Panc1 (cell line): ENCODE results near the gene C1orf159. TPM values are rescaled to one million over a fixed set of nuclear protein-coding genes. Genes with fewer than 3 reads are reported as not detected.

Experiments
- ATAC-seq: fragments of 200-7000 bp; cut with Tn5 transposase; 2 replicates; pipeline ENCODE4 v1.9.1; 2020; ENCODE audit warnings: mild to moderate bottlenecking, moderate library complexity
- BruUV-seq: library from RNA; stranded (reverse); fragments of 400-500 nt; replicated peaks from 2 replicates; lab custom pipeline; 2021; lab: Mats Ljungman, UMichigan
- CTCF ChIA-PET: fragments of 300-600 bp; sonication (Branson Sonifier 250); formaldehyde crosslinking; loops from one replicate; lab custom pipeline; 2022; ENCODE audit warnings: antibody characterized with exemption; lab: Charles Lee
- POLR2A ChIA-PET: fragments of 300-600 bp; sonication (Branson Sonifier 250); formaldehyde crosslinking; loops from one replicate; lab custom pipeline; 2022; ENCODE audit warnings: antibody characterized with exemption; lab: Charles Lee
- DNase-seq: peaks from one replicate; pipeline ENCODE4 v3.0.0-alpha.2; 2010; ENCODE audit warnings: low read depth, low spot score
- H3K27ac ChIP-seq: 2 replicates; pipeline ENCODE4 v1.5.1; 2011; ENCODE audit warnings: mild to moderate bottlenecking, low read length, inconsistent platforms
- H3K27me3 ChIP-seq: fragments of 200-500 bp; sonication (Bioruptor generic); 2 replicates; pipeline ENCODE4 v1.6.0; 2014; ENCODE audit warnings: low read length, inconsistent platforms; ENCODE audit not compliant: control insufficient read depth, insufficient read depth
- H3K36me3 ChIP-seq: fragments of 200-500 bp; sonication (Bioruptor generic); 2 replicates; pipeline ENCODE4 v1.5.1; 2014; ENCODE audit warnings: inconsistent platforms, mild to moderate bottlenecking, low read length, moderate library complexity; ENCODE audit not compliant: control insufficient read depth, insufficient read depth
- H3K4me1 ChIP-seq: 2 replicates; pipeline ENCODE4 v1.5.1; 2011; ENCODE audit warnings: inconsistent platforms, mild to moderate bottlenecking, low read length, moderate library complexity; ENCODE audit not compliant: control insufficient read depth, insufficient read depth
- H3K4me3 ChIP-seq, 2 experiments: 2 replicates each; pipeline ENCODE4 v1.5.1; 2011 to 2012; ENCODE audit warnings: low read depth in 2 of 2, low read length in 2 of 2, mild to moderate bottlenecking in 2 of 2, inconsistent platforms in 1 of 2, moderate library complexity in 1 of 2
- H3K9me3 ChIP-seq: fragments of 200-500 bp; sonication (Bioruptor generic); 2 replicates; pipeline ENCODE4 v1.5.1; 2014; ENCODE audit warnings: low read depth, mild to moderate bottlenecking, inconsistent platforms, low read length, moderate library complexity; ENCODE audit not compliant: control insufficient read depth, insufficient read depth
- POLR2AphosphoS5 ChIP-seq: IDR thresholded peaks from 2 replicates; pipeline ENCODE4 v1.6.1; 2012; ENCODE audit warnings: mild to moderate bottlenecking, low read depth, low read length, moderate library complexity
- SIN3A ChIP-seq: IDR thresholded peaks from 2 replicates; pipeline ENCODE4 v1.6.1; 2012; ENCODE audit warnings: low read depth, mild to moderate bottlenecking, low read length, moderate library complexity, borderline replicate concordance; ENCODE audit not compliant: insufficient read depth
- TCF7L2 ChIP-seq: IDR thresholded peaks from 2 replicates; pipeline ENCODE4 v1.6.1; 2011; ENCODE audit warnings: mild to moderate bottlenecking, low read depth, low read length, inconsistent platforms
- in situ Hi-C: cut with HindIII; loops from 2 replicates; pipeline ENCODE4 v1.10.0; 2016; ENCODE audit warnings: low sequenced_read_pairs, low pct_unique_long_range_greater_than_20kb
- intact Hi-C: fragments of 100-400 bp; cut with micrococcal nuclease; formaldehyde crosslinking; loops from one replicate; pipeline ENCODE4 v1.10.0; 2022; ENCODE audit not compliant: unreplicated experiment
- total RNA-seq: library from RNA; stranded (reverse); gene quantifications from one replicate; pipeline ENCODE4 v1.2.1, GENCODE V29; 2021; ENCODE audit not compliant: unreplicated experiment
- TF ChIP-seq, protein P1 (sequence below): fragments of 450-650 bp; IDR thresholded peaks from 2 replicates; pipeline ENCODE4 v1.5.1; 2017; ENCODE audit warnings: mild to moderate bottlenecking
- TF ChIP-seq, protein P2 (sequence below), 2 experiments: IDR thresholded peaks; 2 replicates each; pipeline ENCODE4 v1.6.1; 2011 to 2012; ENCODE audit warnings: low read depth in 2 of 2, control low read depth in 1 of 2, low read length in 1 of 2, mild to moderate bottlenecking in 1 of 2, moderate library complexity in 1 of 2; ENCODE audit not compliant: insufficient read depth in 1 of 2

Gene C1orf159
- total RNA-seq, 1 experiment from 2014 or later = 28.8 TPM

DNA sequence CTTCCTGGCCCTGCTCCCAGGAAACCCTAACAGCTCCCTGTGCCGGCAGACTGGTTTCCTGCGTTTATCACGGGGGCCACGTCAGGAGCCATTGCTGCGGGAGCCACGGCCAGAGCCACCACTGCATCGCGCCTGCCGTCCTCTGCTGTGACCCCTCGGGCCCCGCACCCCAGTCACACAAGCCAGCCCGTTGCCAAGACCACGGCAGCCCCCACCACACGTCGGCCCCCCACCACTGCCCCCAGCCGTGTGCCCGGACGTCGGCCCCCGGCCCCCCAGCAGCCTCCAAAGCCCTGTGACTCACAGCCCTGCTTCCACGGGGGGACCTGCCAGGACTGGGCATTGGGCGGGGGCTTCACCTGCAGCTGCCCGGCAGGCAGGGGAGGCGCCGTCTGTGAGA is 67.9 kb downstream of the C1orf159 start:
- POLR2A ChIA-PET = no interaction called here
- DNase-seq (no peak), ATAC-seq (no peak)
- Histone ChIP-seq H3K4me3 (no peak overlapping the region), H3K9me3 (no peaks in the 10 kb centered on the region), H3K4me1 (no peaks in the 10 kb centered on the region), H3K36me3 (no peaks in the 10 kb centered on the region), H3K27me3 (no peaks in the 10 kb centered on the region), H3K27ac (no peak overlapping the region)
- intact Hi-C loops (no loop called here), in situ Hi-C loops (no loop called here)
- TF ChIP-seq TCF7L2 (no peak), SIN3A (no peak), POLR2AphosphoS5 (no peak)
- TF ChIP-seq, protein P1, sequence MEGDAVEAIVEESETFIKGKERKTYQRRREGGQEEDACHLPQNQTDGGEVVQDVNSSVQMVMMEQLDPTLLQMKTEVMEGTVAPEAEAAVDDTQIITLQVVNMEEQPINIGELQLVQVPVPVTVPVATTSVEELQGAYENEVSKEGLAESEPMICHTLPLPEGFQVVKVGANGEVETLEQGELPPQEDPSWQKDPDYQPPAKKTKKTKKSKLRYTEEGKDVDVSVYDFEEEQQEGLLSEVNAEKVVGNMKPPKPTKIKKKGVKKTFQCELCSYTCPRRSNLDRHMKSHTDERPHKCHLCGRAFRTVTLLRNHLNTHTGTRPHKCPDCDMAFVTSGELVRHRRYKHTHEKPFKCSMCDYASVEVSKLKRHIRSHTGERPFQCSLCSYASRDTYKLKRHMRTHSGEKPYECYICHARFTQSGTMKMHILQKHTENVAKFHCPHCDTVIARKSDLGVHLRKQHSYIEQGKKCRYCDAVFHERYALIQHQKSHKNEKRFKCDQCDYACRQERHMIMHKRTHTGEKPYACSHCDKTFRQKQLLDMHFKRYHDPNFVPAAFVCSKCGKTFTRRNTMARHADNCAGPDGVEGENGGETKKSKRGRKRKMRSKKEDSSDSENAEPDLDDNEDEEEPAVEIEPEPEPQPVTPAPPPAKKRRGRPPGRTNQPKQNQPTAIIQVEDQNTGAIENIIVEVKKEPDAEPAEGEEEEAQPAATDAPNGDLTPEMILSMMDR = no peak
- TF ChIP-seq, protein P2, sequence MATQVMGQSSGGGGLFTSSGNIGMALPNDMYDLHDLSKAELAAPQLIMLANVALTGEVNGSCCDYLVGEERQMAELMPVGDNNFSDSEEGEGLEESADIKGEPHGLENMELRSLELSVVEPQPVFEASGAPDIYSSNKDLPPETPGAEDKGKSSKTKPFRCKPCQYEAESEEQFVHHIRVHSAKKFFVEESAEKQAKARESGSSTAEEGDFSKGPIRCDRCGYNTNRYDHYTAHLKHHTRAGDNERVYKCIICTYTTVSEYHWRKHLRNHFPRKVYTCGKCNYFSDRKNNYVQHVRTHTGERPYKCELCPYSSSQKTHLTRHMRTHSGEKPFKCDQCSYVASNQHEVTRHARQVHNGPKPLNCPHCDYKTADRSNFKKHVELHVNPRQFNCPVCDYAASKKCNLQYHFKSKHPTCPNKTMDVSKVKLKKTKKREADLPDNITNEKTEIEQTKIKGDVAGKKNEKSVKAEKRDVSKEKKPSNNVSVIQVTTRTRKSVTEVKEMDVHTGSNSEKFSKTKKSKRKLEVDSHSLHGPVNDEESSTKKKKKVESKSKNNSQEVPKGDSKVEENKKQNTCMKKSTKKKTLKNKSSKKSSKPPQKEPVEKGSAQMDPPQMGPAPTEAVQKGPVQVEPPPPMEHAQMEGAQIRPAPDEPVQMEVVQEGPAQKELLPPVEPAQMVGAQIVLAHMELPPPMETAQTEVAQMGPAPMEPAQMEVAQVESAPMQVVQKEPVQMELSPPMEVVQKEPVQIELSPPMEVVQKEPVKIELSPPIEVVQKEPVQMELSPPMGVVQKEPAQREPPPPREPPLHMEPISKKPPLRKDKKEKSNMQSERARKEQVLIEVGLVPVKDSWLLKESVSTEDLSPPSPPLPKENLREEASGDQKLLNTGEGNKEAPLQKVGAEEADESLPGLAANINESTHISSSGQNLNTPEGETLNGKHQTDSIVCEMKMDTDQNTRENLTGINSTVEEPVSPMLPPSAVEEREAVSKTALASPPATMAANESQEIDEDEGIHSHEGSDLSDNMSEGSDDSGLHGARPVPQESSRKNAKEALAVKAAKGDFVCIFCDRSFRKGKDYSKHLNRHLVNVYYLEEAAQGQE (IDR thresholded peaks at IDR 0.05; ENCODE audit: insufficient read depth in 1 of 2, low read depth in 2 of 2, low read length in 1 of 2) = no peak
- CTCF ChIA-PET = no interaction called here
- no TSS peak for BruUV-seq

DNA sequence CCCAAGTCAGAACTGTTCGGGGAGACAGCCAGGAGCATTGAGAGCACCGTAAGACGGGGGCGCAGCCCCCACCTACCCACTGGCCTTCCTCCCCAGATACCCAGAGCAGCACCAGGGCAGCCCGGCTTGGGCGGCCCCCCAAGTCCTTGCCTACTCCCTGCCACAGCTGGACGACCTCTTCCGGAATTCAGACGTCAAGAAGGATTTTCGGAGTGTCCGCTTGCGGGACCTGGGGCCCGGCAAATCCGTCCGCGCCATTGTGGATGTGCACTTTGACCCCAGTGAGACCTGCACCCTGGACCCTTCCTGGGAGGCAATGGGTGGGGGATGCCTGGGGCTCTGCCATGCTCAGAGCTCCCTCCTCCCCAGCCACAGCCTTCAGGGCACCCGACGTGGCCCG is 68.5 kb downstream of the C1orf159 start:
- DNase-seq = no peak
- no peak for ATAC-seq
- Histone ChIP-seq H3K27ac (no peak overlapping the region), H3K36me3 (no peaks in the 10 kb centered on the region), H3K9me3 (no peaks in the 10 kb centered on the region), H3K4me3 (no peak overlapping the region), H3K27me3 (no peaks in the 10 kb centered on the region), H3K4me1 (no peaks in the 10 kb centered on the region)
- TSS peak; percentile 41 for BruUV-seq
- in situ Hi-C loops = no loop called here
- ChIA-PET POLR2A (no interaction called here), CTCF (no interaction called here)
- TF ChIP-seq POLR2AphosphoS5 = no peak
- TF ChIP-seq, protein P1 = no peak
- TF ChIP-seq, protein P2 (IDR thresholded peaks at IDR 0.05; ENCODE audit: insufficient read depth in 1 of 2, low read depth in 2 of 2, low read length in 1 of 2) = no peak
- intact Hi-C loops = no loop called here
